Nephron (organoid): ENCODE measurements around the gene LPCAT1.

Source experiments
- H3K27ac Mint-ChIP-seq, 3 experiments: 2 replicates each; pipeline ENCODE4 v1.8.0; 2020; ENCODE audit warnings: mixed read lengths in 3 of 3, mild to moderate bottlenecking in 2 of 3, moderate library complexity in 1 of 3
- H3K27me3 Mint-ChIP-seq: 2 replicates; pipeline ENCODE4 v1.8.0; 2021; ENCODE audit warnings: low read depth, mild to moderate bottlenecking, moderate library complexity, mixed read lengths
- H3K36me3 Mint-ChIP-seq: 2 replicates; pipeline ENCODE4 v1.8.0; 2020; ENCODE audit warnings: low read depth, mixed read lengths
- H3K4me1 Mint-ChIP-seq: 2 replicates; pipeline ENCODE4 v1.8.0; 2020; ENCODE audit warnings: mixed read lengths
- H3K4me3 Mint-ChIP-seq, 3 experiments: 2 replicates each; pipeline ENCODE4 v1.8.0; 2020; ENCODE audit warnings: mild to moderate bottlenecking in 3 of 3, mixed read lengths in 3 of 3, moderate library complexity in 2 of 3
- H3K9me3 Mint-ChIP-seq: 2 replicates; pipeline ENCODE4 v1.8.0; 2020; ENCODE audit warnings: mixed read lengths
- CTCF ChIP-seq, 3 experiments: fragments of 200-600 bp; sonication (generic); IDR thresholded peaks; one replicate each; pipeline ENCODE4 v1.5.0; 2021; ENCODE audit warnings: antibody characterized with exemption in 3 of 3; ENCODE audit not compliant: unreplicated experiment in 3 of 3

The LPCAT1 gene

DNA sequence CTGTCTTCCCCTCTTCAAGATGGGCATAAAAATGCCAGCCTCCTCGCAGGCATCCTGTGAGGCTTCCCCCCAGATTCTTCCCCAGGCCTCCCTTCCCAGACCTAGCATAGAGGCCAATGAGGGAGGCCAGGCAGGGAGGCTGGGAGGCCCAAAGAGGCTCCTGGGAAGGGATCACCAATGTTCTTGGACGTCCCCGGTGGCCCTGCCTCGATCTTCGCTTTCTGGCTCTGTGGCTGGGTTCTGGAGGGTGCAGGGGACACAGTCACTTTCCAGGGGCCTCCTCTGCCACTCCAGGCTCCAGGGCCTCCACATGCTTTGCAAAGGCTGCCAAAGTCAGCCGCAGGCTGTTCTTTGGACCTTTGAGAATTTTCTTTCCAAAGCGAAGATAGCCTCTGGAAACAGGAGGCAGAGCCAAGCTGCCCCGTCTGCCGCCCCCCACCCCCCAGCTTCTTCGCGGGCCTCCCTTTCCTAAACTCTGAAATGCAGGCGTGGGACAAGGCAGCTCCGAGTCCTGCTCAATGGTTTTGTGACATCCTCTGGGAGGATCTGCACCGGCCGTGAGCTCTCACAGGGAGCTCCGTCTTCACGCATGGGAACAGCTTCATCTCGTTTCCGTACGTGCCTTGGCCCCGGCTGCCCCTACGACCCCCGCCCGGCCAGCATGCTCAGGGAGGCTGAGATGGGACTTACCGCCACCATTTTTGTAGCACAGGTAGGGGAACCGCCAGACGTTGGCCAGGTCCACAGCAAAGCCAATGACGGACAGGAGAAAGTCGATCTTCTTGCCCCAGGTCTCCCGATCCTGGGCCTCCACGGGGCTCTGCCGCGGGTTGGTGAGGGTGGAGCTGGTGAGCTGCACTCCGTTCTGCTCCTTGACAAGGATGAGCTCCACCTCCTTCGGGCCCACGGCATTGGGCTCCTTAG is 81.3 kb downstream of the LPCAT1 start:
- Mint-ChIP-seq H3K4me3 (no peak overlapping the region), H3K4me1 (peaks cover 5% of the 10 kb centered on the region), H3K27ac (no peak overlapping the region), H3K36me3 (no peaks in the 10 kb centered on the region), H3K9me3 (peaks cover 14% of the 10 kb centered on the region), H3K27me3 (peaks cover 85% of the 10 kb centered on the region)
- no peak for TF ChIP-seq CTCF (IDR thresholded peaks at IDR 0.05; ENCODE audit: unreplicated experiment in 3 of 3)

DNA sequence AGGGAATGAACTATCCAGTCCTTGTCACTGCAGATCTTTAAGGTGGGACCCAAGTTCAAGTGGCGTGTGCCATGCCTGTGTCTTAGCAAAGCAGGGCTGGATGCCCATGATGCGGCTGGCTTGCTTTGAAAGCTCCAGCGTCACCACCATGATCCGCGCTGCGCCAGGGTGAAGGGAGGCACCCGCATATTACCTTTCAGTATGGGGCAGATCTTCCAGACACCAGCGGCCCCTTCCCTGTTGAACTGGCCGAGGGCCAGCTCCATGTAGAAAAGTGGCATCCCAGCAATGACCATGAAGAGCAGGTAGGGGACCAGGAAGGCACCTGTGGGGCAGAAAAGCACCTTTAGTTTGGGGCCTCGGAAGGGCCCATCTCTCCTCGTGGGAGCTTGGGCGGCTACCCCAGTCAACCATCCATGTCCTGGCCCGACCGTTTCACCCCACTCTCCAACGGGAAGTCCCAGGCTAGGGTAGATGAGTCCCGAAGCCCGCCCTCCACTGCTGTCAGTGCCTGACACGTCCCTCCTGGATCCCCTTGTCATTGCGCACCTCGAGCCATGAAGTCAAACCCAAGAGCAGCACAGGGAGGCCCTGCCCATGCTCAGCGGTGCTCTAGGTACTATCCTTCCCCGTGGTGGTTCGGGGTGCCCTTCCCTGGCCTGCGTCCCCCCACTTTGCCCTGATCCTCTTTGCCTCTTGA is 82.4 kb downstream of the LPCAT1 start:
- Mint-ChIP-seq H3K9me3 (peaks cover 14% of the 10 kb centered on the region), H3K27ac (no peak overlapping the region), H3K4me3 (no peak overlapping the region), H3K36me3 (no peaks in the 10 kb centered on the region), H3K27me3 (peaks cover 78% of the 10 kb centered on the region), H3K4me1 (peaks cover 5% of the 10 kb centered on the region)
- TF ChIP-seq CTCF (IDR thresholded peaks at IDR 0.05; ENCODE audit: unreplicated experiment in 3 of 3) = no peak

- no peak overlapping the region for H3K27ac Mint-ChIP-seq
- peaks cover 76% of the 10 kb centered on the region for H3K27me3 Mint-ChIP-seq
- peaks cover 14% of the 10 kb centered on the region for H3K9me3 Mint-ChIP-seq
- TF ChIP-seq CTCF (IDR thresholded peaks at IDR 0.05; ENCODE audit: unreplicated experiment in 3 of 3) = no peak
- no peak overlapping the region for H3K4me3 Mint-ChIP-seq
- no peaks in the 10 kb centered on the region for H3K36me3 Mint-ChIP-seq
- peaks cover 5% of the 10 kb centered on the region for H3K4me1 Mint-ChIP-seq
Observed at GRCh38 chr5:1440098-1440493, 83.7 kb downstream of the LPCAT1 start.

GRCh38 chr5:1439388-1440097 is 84.2 kb downstream of the LPCAT1 start:
- peaks cover 14% of the 10 kb centered on the region for H3K9me3 Mint-ChIP-seq
- H3K4me1 Mint-ChIP-seq = peaks cover 5% of the 10 kb centered on the region
- peaks cover 72% of the 10 kb centered on the region for H3K27me3 Mint-ChIP-seq
- H3K27ac Mint-ChIP-seq = no peak overlapping the region
- no peaks in the 10 kb centered on the region for H3K36me3 Mint-ChIP-seq
- H3K4me3 Mint-ChIP-seq = no peak overlapping the region
- no peak for TF ChIP-seq CTCF (IDR thresholded peaks at IDR 0.05; ENCODE audit: unreplicated experiment in 3 of 3)

DNA sequence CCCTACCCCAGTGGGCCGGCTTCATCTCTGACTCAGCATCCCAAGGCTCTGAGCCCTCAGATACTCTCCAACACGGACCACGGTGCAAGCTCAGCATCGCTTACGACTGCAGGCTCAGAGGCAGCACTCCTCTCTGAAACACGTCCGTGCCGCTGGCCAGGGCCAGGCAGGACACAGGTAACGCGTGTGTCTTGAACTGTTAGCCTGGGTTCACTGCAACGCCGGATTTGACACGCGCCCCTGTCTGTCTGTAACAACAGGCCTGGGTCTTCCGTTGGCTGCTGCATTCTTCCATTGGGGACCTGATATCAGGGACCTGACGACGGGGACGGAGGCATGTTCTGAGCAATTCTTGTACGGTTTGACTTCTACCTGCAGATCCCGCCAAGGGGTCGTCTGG is 84.9 kb downstream of the LPCAT1 start:
- no peaks in the 10 kb centered on the region for H3K36me3 Mint-ChIP-seq
- TF ChIP-seq CTCF (IDR thresholded peaks at IDR 0.05; ENCODE audit: unreplicated experiment in 3 of 3) = no peak
- H3K9me3 Mint-ChIP-seq = peaks cover 15% of the 10 kb centered on the region
- no peak overlapping the region for H3K27ac Mint-ChIP-seq
- no peaks in the 10 kb centered on the region for H3K4me1 Mint-ChIP-seq
- no peak overlapping the region for H3K4me3 Mint-ChIP-seq
- peaks cover 65% of the 10 kb centered on the region for H3K27me3 Mint-ChIP-seq
